SK-N-SH (cell line): ENCODE results near the gene FBXO42. TPM values are rescaled to one million over a fixed set of nuclear protein-coding genes. Genes with fewer than 3 reads are reported as not detected.

ENCODE experiments used
- CTCF ChIA-PET: fragments of 300-600, 350-600 bp; formaldehyde crosslinking; extraction: SDS; loops from one replicate; lab custom pipeline; 2021; lab: Yijun Ruan, JAX
- POLR2A ChIA-PET: fragments of 350-600 bp; sonication (Branson Sonifier 250); formaldehyde crosslinking; extraction: SDS; loops from one replicate; lab custom pipeline; 2020; ENCODE audit warnings: antibody characterized with exemption, inconsistent platforms; lab: Yijun Ruan, JAX
- DNase-seq: peaks from one replicate; pipeline ENCODE4 v3.0.0; 2012
- H2AFZ ChIP-seq: fragments of 200-600 bp; sonication (generic); 2 replicates; pipeline ENCODE4 v1.8.1; 2016; ENCODE audit warnings: antibody characterized with exemption, mild to moderate bottlenecking, low read depth
- H3F3A ChIP-seq: fragments of 200-600 bp; sonication (generic); replicated peaks from 2 replicates; pipeline ENCODE3; 2016; ENCODE audit warnings: antibody characterized with exemption, mild to moderate bottlenecking; ENCODE audit not compliant: insufficient read depth
- H3K27ac ChIP-seq, 2 experiments: fragments of 200-500 bp in 1 of 2; fragments of 200-600 bp in 1 of 2; sonication (Bioruptor generic) in 1 of 2; sonication (generic), shearing (Covaris generic) in 1 of 2; 2 replicates each; pipeline versions ENCODE4 v1.5.1 to v1.6.1; 2014 to 2016; ENCODE audit warnings: low read depth in 2 of 2, inconsistent platforms in 1 of 2, low read length in 1 of 2, mild to moderate bottlenecking in 1 of 2, mixed read lengths in 1 of 2
- H3K27me3 ChIP-seq: fragments of 200-600 bp; sonication (generic), shearing (Covaris generic); 2 replicates; pipeline ENCODE4 v1.6.1; 2016; ENCODE audit warnings: mixed run types; ENCODE audit not compliant: insufficient read depth
- H3K36me3 ChIP-seq, 2 experiments: fragments of 200-500 bp in 1 of 2; fragments of 200-600 bp in 1 of 2; sonication (Bioruptor generic) in 1 of 2; sonication (generic) in 1 of 2; replicated peaks in 1 of 2; 2 replicates each; pipeline versions ENCODE3 to v1.5.1; 2014 to 2016; ENCODE audit warnings: low read length in 1 of 2, mild to moderate bottlenecking in 1 of 2; ENCODE audit not compliant: insufficient read depth in 2 of 2, control insufficient read depth in 1 of 2
- H3K4me1 ChIP-seq, 2 experiments: fragments of 200-500 bp in 1 of 2; fragments of 200-600 bp in 1 of 2; sonication (Bioruptor generic) in 1 of 2; sonication (generic), shearing (Covaris generic) in 1 of 2; 2 replicates each; pipeline versions ENCODE4 v1.5.1 to v1.6.1; 2014 to 2016; ENCODE audit warnings: low read depth in 1 of 2, low read length in 1 of 2, mixed run types in 1 of 2; ENCODE audit not compliant: insufficient read depth in 2 of 2, control insufficient read depth in 1 of 2
- H3K4me2 ChIP-seq: fragments of 200-600 bp; sonication (generic), shearing (Covaris generic); 2 replicates; pipeline ENCODE4 v1.6.1; 2017; ENCODE audit warnings: mixed run types
- H3K4me3 ChIP-seq, 2 experiments: fragments of 200-500 bp in 1 of 2; fragments of 200-600 bp in 1 of 2; sonication (Bioruptor generic) in 1 of 2; sonication (generic), shearing (Covaris generic) in 1 of 2; 2 replicates each; pipeline versions ENCODE4 v1.5.1 to v1.8.1; 2014 to 2016; ENCODE audit warnings: low read depth in 2 of 2, inconsistent platforms in 1 of 2, low read length in 1 of 2, mild to moderate bottlenecking in 1 of 2, mixed read lengths in 1 of 2, moderate library complexity in 1 of 2
- H3K79me2 ChIP-seq: fragments of 200-600 bp; sonication (generic); 2 replicates; pipeline ENCODE4 v1.8.1; 2017; ENCODE audit warnings: mild to moderate bottlenecking; ENCODE audit not compliant: insufficient read depth
- H3K9ac ChIP-seq: fragments of 200-600 bp; sonication (generic); 2 replicates; pipeline ENCODE4 v1.6.1; 2017; ENCODE audit warnings: mixed run types
- H3K9me2 ChIP-seq: fragments of 200-600 bp; sonication (generic); 2 replicates; pipeline ENCODE4 v1.6.1; 2017; ENCODE audit warnings: mixed run types
- H3K9me3 ChIP-seq: fragments of 200-600 bp; sonication (generic); 2 replicates; pipeline ENCODE4 v1.6.1; 2017; ENCODE audit warnings: mixed run types, mild to moderate bottlenecking, moderate library complexity
- H4K20me1 ChIP-seq: fragments of 200-600 bp; sonication (generic); 2 replicates; pipeline ENCODE4 v1.6.1; 2017; ENCODE audit warnings: mild to moderate bottlenecking, mixed run types; ENCODE audit not compliant: insufficient read depth
- EZH2phosphoT487 ChIP-seq: fragments of 200-600 bp; sonication (generic); IDR thresholded peaks from 2 replicates; pipeline ENCODE4 v1.6.1; 2017; ENCODE audit warnings: low read depth, mixed run types, mild to moderate bottlenecking, antibody characterized with exemption, moderate library complexity, borderline replicate concordance
- FOXM1 ChIP-seq: IDR thresholded peaks from 2 replicates; pipeline ENCODE4 v1.4.0; 2012; ENCODE audit warnings: low read depth, mild to moderate bottlenecking
- GABPA ChIP-seq: IDR thresholded peaks from 2 replicates; pipeline ENCODE4 v1.4.0; 2012; ENCODE audit warnings: low read depth, mild to moderate bottlenecking
- JUND ChIP-seq: IDR thresholded peaks from 2 replicates; pipeline ENCODE4 v1.4.0; 2012
- MAX ChIP-seq: IDR thresholded peaks from 2 replicates; pipeline ENCODE4 v1.4.0; 2012; ENCODE audit warnings: low read depth
- MEF2A ChIP-seq: IDR thresholded peaks from 2 replicates; pipeline ENCODE4 v1.4.0; 2012; ENCODE audit warnings: low read depth, borderline replicate concordance
- NRF1 ChIP-seq: IDR thresholded peaks from 2 replicates; pipeline ENCODE4 v1.6.1; 2012; ENCODE audit warnings: low read depth, mild to moderate bottlenecking, low read length
- POLR2AphosphoS5 ChIP-seq: IDR thresholded peaks from 2 replicates; pipeline ENCODE4 v1.6.1; 2012; ENCODE audit warnings: low read depth, low read length
- RAD21 ChIP-seq: IDR thresholded peaks from 2 replicates; pipeline ENCODE4 v1.6.1; 2012; ENCODE audit warnings: mild to moderate bottlenecking, low read length
- RCOR1 ChIP-seq: fragments of 150-350 bp; IDR thresholded peaks from 2 replicates; pipeline ENCODE4 v1.6.1; 2017; ENCODE audit warnings: antibody characterized with exemption, low read length
- REST ChIP-seq: IDR thresholded peaks from 2 replicates; pipeline ENCODE4 v1.6.1; 2012; ENCODE audit warnings: mild to moderate bottlenecking, low read depth, low read length, moderate library complexity
- RXRA ChIP-seq: IDR thresholded peaks from 2 replicates; pipeline ENCODE4 v1.4.0; 2012; ENCODE audit warnings: low read depth, mild to moderate bottlenecking, borderline replicate concordance
- SMC3 ChIP-seq: IDR thresholded peaks from 2 replicates; pipeline ENCODE4 v1.6.1; 2012; ENCODE audit warnings: low read depth, low read length, improper control_type of control experiment
- TAF1 ChIP-seq: IDR thresholded peaks from 2 replicates; pipeline ENCODE4 v1.6.1; 2012; ENCODE audit warnings: low read depth, mild to moderate bottlenecking, low read length, moderate library complexity, borderline replicate concordance
- TCF12 ChIP-seq: IDR thresholded peaks from 2 replicates; pipeline ENCODE4 v1.4.0; 2012
- USF2 ChIP-seq: fragments of 150-350 bp; IDR thresholded peaks from 2 replicates; pipeline ENCODE4 v1.6.1; 2017; ENCODE audit warnings: antibody characterized with exemption, low read length, low read depth, borderline replicate concordance
- ZBTB33 ChIP-seq: IDR thresholded peaks from 2 replicates; pipeline ENCODE4 v1.4.0; 2012; ENCODE audit warnings: low read depth, borderline replicate concordance
- WGBS: methylation state at CpG from one replicate; pipeline ENCODE4 v1.1.6; 2017; ENCODE audit warnings: low lambda C conversion rate; 5-methylcytosine and 5-hydroxymethylcytosine counted together
- polyA plus RNA-seq, 3 experiments: library from polyadenylated mRNA; depleted of rRNA; stranded (reverse); fragments of >200 nt; gene quantifications; 2 replicates each; pipeline ENCODE4 v1.2.3, GENCODE V29; 2012

The FBXO42 gene
- polyA plus RNA-seq, 1 of the 3 experiments (the other 2 are of a cell fraction), result 8.6 TPM

GRCh38 chr1:16338961-16339360 lies 13.3 kb downstream of the FBXO42 start:
- Histone ChIP-seq H4K20me1 (peaks cover 44% of the 10 kb centered on the region), H3K9me3 (no peaks in the 10 kb centered on the region), H3K27me3 (no peaks in the 10 kb centered on the region), H3K9me2 (no peaks in the 10 kb centered on the region), H3K36me3 (no peaks in the 10 kb centered on the region), H3K9ac (no peak overlapping the region), H3K4me1 (0 out of 4 replicates have a peak, but pooled peaks cover 0 to 5% of the 10 kb centered on the region in 2 experiments), H2AFZ (no peak overlapping the region), H3K79me2 (peaks cover 99% of the 10 kb centered on the region), H3F3A (peaks cover 3% of the 10 kb centered on the region), H3K27ac (no peak overlapping the region), H3K4me2 (no peak overlapping the region), H3K4me3 (no peak overlapping the region)
- POLR2A ChIA-PET, result no interaction called here
- CTCF ChIA-PET, result no interaction called here
- 87% methylated on average over 5 of the region's 5 CpGs for WGBS
- no peak for DNase-seq
- TF ChIP-seq SMC3 (no peak), RAD21 (no peak), USF2 (no peak), RCOR1 (no peak), TAF1 (no peak), GABPA (no peak), NRF1 (no peak), TCF12 (no peak), MEF2A (no peak), POLR2AphosphoS5 (no peak), FOXM1 (no peak), RXRA (no peak)
- TF ChIP-seq, all 33 proteins: peak for 0

GRCh38 chr1:16334655-16335340 lies 17.5 kb downstream of the FBXO42 start:
- H3K9me2 ChIP-seq, result no peaks in the 10 kb centered on the region
- H3K4me1 ChIP-seq, result 0 out of 4 replicates have a peak, but pooled peaks cover 0 to 5% of the 10 kb centered on the region in 2 experiments
- H3K27ac ChIP-seq, result no peak overlapping the region
- no peak overlapping the region for H3K9ac ChIP-seq
- no peak overlapping the region for H3K4me2 ChIP-seq
- no peaks in the 10 kb centered on the region for H3K27me3 ChIP-seq
- CTCF ChIA-PET, result no interaction called here
- DNase-seq, result no peak
- no peak overlapping the region for H3K4me3 ChIP-seq
- no peaks in the 10 kb centered on the region for H3K36me3 ChIP-seq
- no peak for TF ChIP-seq ZBTB33
- TF ChIP-seq JUND, result no peak
- no peak for TF ChIP-seq REST
- TF ChIP-seq MAX, result no peak
- TF ChIP-seq EZH2phosphoT487, result no peak
- TF ChIP-seq GABPA, result no peak
- H3F3A ChIP-seq, result peaks cover 6% of the 10 kb centered on the region
- POLR2A ChIA-PET, result interaction anchor here (0.5 kb wide), 1 partner anchor 12 kb away, joined by 4 read pairs; no protein-coding TSS in a partner anchor
- 86% methylated on average over 7 of the region's 7 CpGs for WGBS
- peaks cover 95% of the 10 kb centered on the region for H3K79me2 ChIP-seq
- H4K20me1 ChIP-seq, result peaks cover 51% of the 10 kb centered on the region
- H3K9me3 ChIP-seq, result no peaks in the 10 kb centered on the region
- H2AFZ ChIP-seq, result no peak overlapping the region
